ENCODE results near the gene UTP18. TPM values are rescaled to one million over a fixed set of nuclear protein-coding genes. Genes with fewer than 3 reads are reported as not detected.

The UTP18 gene
- total and polyA plus RNA-seq, 2 of the 8 experiments (the other 6 are each of a cell fraction or from before 2014, with no cell fraction given), result 17.9 to 85.7 TPM

- TF ChIP-seq, protein P1, sequence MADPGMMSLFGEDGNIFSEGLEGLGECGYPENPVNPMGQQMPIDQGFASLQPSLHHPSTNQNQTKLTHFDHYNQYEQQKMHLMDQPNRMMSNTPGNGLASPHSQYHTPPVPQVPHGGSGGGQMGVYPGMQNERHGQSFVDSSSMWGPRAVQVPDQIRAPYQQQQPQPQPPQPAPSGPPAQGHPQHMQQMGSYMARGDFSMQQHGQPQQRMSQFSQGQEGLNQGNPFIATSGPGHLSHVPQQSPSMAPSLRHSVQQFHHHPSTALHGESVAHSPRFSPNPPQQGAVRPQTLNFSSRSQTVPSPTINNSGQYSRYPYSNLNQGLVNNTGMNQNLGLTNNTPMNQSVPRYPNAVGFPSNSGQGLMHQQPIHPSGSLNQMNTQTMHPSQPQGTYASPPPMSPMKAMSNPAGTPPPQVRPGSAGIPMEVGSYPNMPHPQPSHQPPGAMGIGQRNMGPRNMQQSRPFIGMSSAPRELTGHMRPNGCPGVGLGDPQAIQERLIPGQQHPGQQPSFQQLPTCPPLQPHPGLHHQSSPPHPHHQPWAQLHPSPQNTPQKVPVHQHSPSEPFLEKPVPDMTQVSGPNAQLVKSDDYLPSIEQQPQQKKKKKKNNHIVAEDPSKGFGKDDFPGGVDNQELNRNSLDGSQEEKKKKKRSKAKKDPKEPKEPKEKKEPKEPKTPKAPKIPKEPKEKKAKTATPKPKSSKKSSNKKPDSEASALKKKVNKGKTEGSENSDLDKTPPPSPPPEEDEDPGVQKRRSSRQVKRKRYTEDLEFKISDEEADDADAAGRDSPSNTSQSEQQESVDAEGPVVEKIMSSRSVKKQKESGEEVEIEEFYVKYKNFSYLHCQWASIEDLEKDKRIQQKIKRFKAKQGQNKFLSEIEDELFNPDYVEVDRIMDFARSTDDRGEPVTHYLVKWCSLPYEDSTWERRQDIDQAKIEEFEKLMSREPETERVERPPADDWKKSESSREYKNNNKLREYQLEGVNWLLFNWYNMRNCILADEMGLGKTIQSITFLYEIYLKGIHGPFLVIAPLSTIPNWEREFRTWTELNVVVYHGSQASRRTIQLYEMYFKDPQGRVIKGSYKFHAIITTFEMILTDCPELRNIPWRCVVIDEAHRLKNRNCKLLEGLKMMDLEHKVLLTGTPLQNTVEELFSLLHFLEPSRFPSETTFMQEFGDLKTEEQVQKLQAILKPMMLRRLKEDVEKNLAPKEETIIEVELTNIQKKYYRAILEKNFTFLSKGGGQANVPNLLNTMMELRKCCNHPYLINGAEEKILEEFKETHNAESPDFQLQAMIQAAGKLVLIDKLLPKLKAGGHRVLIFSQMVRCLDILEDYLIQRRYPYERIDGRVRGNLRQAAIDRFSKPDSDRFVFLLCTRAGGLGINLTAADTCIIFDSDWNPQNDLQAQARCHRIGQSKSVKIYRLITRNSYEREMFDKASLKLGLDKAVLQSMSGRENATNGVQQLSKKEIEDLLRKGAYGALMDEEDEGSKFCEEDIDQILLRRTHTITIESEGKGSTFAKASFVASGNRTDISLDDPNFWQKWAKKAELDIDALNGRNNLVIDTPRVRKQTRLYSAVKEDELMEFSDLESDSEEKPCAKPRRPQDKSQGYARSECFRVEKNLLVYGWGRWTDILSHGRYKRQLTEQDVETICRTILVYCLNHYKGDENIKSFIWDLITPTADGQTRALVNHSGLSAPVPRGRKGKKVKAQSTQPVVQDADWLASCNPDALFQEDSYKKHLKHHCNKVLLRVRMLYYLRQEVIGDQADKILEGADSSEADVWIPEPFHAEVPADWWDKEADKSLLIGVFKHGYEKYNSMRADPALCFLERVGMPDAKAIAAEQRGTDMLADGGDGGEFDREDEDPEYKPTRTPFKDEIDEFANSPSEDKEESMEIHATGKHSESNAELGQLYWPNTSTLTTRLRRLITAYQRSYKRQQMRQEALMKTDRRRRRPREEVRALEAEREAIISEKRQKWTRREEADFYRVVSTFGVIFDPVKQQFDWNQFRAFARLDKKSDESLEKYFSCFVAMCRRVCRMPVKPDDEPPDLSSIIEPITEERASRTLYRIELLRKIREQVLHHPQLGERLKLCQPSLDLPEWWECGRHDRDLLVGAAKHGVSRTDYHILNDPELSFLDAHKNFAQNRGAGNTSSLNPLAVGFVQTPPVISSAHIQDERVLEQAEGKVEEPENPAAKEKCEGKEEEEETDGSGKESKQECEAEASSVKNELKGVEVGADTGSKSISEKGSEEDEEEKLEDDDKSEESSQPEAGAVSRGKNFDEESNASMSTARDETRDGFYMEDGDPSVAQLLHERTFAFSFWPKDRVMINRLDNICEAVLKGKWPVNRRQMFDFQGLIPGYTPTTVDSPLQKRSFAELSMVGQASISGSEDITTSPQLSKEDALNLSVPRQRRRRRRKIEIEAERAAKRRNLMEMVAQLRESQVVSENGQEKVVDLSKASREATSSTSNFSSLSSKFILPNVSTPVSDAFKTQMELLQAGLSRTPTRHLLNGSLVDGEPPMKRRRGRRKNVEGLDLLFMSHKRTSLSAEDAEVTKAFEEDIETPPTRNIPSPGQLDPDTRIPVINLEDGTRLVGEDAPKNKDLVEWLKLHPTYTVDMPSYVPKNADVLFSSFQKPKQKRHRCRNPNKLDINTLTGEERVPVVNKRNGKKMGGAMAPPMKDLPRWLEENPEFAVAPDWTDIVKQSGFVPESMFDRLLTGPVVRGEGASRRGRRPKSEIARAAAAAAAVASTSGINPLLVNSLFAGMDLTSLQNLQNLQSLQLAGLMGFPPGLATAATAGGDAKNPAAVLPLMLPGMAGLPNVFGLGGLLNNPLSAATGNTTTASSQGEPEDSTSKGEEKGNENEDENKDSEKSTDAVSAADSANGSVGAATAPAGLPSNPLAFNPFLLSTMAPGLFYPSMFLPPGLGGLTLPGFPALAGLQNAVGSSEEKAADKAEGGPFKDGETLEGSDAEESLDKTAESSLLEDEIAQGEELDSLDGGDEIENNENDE (IDR thresholded peaks at IDR 0.05; ENCODE audit: insufficient replicate concordance, low read length), result no peak
- TF ChIP-seq, protein P2, sequence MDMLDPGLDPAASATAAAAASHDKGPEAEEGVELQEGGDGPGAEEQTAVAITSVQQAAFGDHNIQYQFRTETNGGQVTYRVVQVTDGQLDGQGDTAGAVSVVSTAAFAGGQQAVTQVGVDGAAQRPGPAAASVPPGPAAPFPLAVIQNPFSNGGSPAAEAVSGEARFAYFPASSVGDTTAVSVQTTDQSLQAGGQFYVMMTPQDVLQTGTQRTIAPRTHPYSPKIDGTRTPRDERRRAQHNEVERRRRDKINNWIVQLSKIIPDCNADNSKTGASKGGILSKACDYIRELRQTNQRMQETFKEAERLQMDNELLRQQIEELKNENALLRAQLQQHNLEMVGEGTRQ (IDR thresholded peaks at IDR 0.05; ENCODE audit: low read length), result no peak
- TF ChIP-seq JUN (IDR thresholded peaks at IDR 0.05; ENCODE audit: low read depth, low read length) (no peak), EZH2 (IDR thresholded peaks at IDR 0.05; ENCODE audit: low read depth, low read length, severe bottlenecking) (no peak), EP300 (IDR thresholded peaks at IDR 0.05; ENCODE audit: borderline replicate concordance in 1 of 2, low read depth in 2 of 2, low read length in 2 of 2) (no peak), FOSL1 (IDR thresholded peaks at IDR 0.05; ENCODE audit: insufficient read depth, low read depth, low read length) (no peak), SAP30 (IDR thresholded peaks at IDR 0.05; ENCODE audit: insufficient read depth, insufficient replicate concordance, low read length) (no peak), GTF2F1 (IDR thresholded peaks at IDR 0.05; ENCODE audit: borderline replicate concordance, low read depth, low read length) (no peak), CBX8 (IDR thresholded peaks at IDR 0.05; ENCODE audit: borderline replicate concordance, low read depth, low read length) (no peak), EGR1 (IDR thresholded peaks at IDR 0.05; ENCODE audit: borderline replicate concordance, low read depth, low read length) (no peak)
Measured at GRCh38 chr17:51342257-51342656, 81.9 kb downstream of the UTP18 start (continued).
